A549 (cell line): Measurements from ENCODE around the gene NCLN. TPM values are rescaled to one million over a fixed set of nuclear protein-coding genes. Genes with fewer than 3 reads are reported as not detected.
A peak's percentile ranks its signal among the peaks of the same experiment; 100 is the strongest.
"Not testable (repeated sequence)": the region's sequence is repeated elsewhere in the genome, so short reads cannot be mapped to it uniquely, and the experiment has no call there.

Experiments used
- ATAC-seq, 2 experiments: fragments of 200-7000 bp in 1 of 2; fragments of >200 bp in 1 of 2; cut with Nextera tagmentation in 1 of 2; cut with Tn5 transposase in 1 of 2; 3 replicates each; pipeline versions ENCODE4 v1.8.0 to v1.9.1; 2018 to 2020; ENCODE audit warnings: mild to moderate bottlenecking in 1 of 2, moderate library complexity in 1 of 2
- CTCF ChIA-PET: fragments of 300-600 bp; sonication (Branson Sonifier 250); formaldehyde crosslinking; extraction: SDS; loops from one replicate; lab custom pipeline; 2021; ENCODE audit warnings: antibody characterized with exemption, inconsistent platforms; lab: Yijun Ruan, JAX
- POLR2A ChIA-PET: fragments of 350-600 bp; formaldehyde crosslinking; extraction: SDS; loops from one replicate; lab custom pipeline; 2021; ENCODE audit warnings: antibody characterized with exemption, inconsistent platforms; lab: Yijun Ruan, JAX
- DNase-seq, 2 experiments: peaks; one replicate each; pipeline versions ENCODE4 v3.0.0 to v3.0.0-alpha.2; 2011 to 2016; ENCODE audit warnings: low read depth in 1 of 2, low spot score in 1 of 2
- FAIRE-seq: peaks from 2 replicates; lab custom pipeline; 2011; peaks lifted over from hg19 to GRCh38; lab: Jason Lieb, UNC
- H3K27ac ChIP-seq, 2 experiments: fragments of >200 bp; sonication (Bioruptor Twin); formaldehyde crosslinking; 3 replicates each; pipeline ENCODE4 v1.5.1; 2016 to 2017
- H3K4me1 ChIP-seq: fragments of >200 bp; sonication (Bioruptor Twin); formaldehyde crosslinking; 3 replicates; pipeline ENCODE4 v1.6.1; 2016
- H3K4me2 ChIP-seq: fragments of >200 bp; sonication (Bioruptor Twin); formaldehyde crosslinking; 3 replicates; pipeline ENCODE4 v1.6.1; 2016
- H3K4me3 ChIP-seq: fragments of >200 bp; sonication (Bioruptor Twin); formaldehyde crosslinking; 3 replicates; pipeline ENCODE4 v1.5.1; 2016
- H3K9me3 ChIP-seq: fragments of >200 bp; sonication (Bioruptor Twin); formaldehyde crosslinking; 3 replicates; pipeline ENCODE4 v1.6.1; 2016
- BHLHE40 ChIP-seq: IDR thresholded peaks from 2 replicates; pipeline ENCODE4 v1.6.1; 2012; ENCODE audit warnings: low read depth, low read length, inconsistent platforms
- CBX2 ChIP-seq: fragments of 200-600 bp; sonication (generic); IDR thresholded peaks from 2 replicates; pipeline ENCODE4 v1.6.1; 2016; ENCODE audit warnings: low read depth, mild to moderate bottlenecking, borderline replicate concordance
- CBX8 ChIP-seq: fragments of 200-600 bp; sonication (generic); IDR thresholded peaks from 2 replicates; pipeline ENCODE4 v1.6.1; 2016
- EHMT2 ChIP-seq: fragments of 200-600 bp; sonication (generic); IDR thresholded peaks from 2 replicates; pipeline ENCODE4 v1.6.1; 2016; ENCODE audit warnings: antibody characterized with exemption, low read depth, mild to moderate bottlenecking, moderate library complexity
- FOSL2 ChIP-seq, 2 experiments: fragments of 450-650 bp in 1 of 2; fragments of >200 bp in 1 of 2; sonication (Bioruptor Twin) in 1 of 2; formaldehyde crosslinking; IDR thresholded peaks; 2 replicates each; pipeline versions ENCODE4 v1.5.0 to v1.6.1; 2016 to 2020; ENCODE audit warnings: mild to moderate bottlenecking in 1 of 2, moderate library complexity in 1 of 2
- FOXS1 ChIP-seq: fragments of 250-450 bp; sonication (Bioruptor Pico); IDR thresholded peaks from 2 replicates; pipeline ENCODE4 v1.5.0; 2020; ENCODE audit warnings: mild to moderate bottlenecking, moderate library complexity
- GATA3 ChIP-seq: IDR thresholded peaks from 2 replicates; pipeline ENCODE4 v1.6.1; 2012; ENCODE audit warnings: borderline replicate concordance
- HOXA7 ChIP-seq: fragments of 250-450 bp; sonication (Bioruptor Pico); IDR thresholded peaks from 2 replicates; pipeline ENCODE4 v1.5.0; 2020; ENCODE audit warnings: mild to moderate bottlenecking, moderate library complexity
- HOXB13 ChIP-seq: fragments of 250-450 bp; sonication (Bioruptor Pico); IDR thresholded peaks from 2 replicates; pipeline ENCODE4 v1.5.0; 2020; ENCODE audit warnings: low read depth, mild to moderate bottlenecking, moderate library complexity
- JUNB ChIP-seq: fragments of >200 bp; sonication (Bioruptor Twin); formaldehyde crosslinking; IDR thresholded peaks from 2 replicates; pipeline ENCODE4 v1.6.1; 2016
- KDM1A ChIP-seq: fragments of 200-600 bp; sonication (generic); IDR thresholded peaks from 2 replicates; pipeline ENCODE4 v1.6.1; 2016; ENCODE audit warnings: low read depth, mild to moderate bottlenecking
- MAFK ChIP-seq: fragments of 450-650 bp; IDR thresholded peaks from 2 replicates; pipeline ENCODE4 v1.6.1; 2014; ENCODE audit not compliant: partially characterized antibody
- POLR2A ChIP-seq: IDR thresholded peaks from 2 replicates; pipeline ENCODE4 v1.6.1; 2012; ENCODE audit warnings: mild to moderate bottlenecking, low read length
- POLR2AphosphoS2 ChIP-seq: conservative IDR thresholded peaks from 2 replicates; pipeline ENCODE4 v1.6.1; 2012; ENCODE audit warnings: low read length, improper control_type of control experiment, inconsistent platforms
- RCOR1 ChIP-seq: fragments of 150-350 bp; IDR thresholded peaks from 2 replicates; pipeline ENCODE4 v1.6.1; 2014; ENCODE audit warnings: antibody characterized with exemption, low read length, low read depth
- SREBF2 ChIP-seq: fragments of 450-650 bp; IDR thresholded peaks from 2 replicates; pipeline ENCODE4 v1.6.1; 2014; ENCODE audit warnings: mild to moderate bottlenecking, moderate library complexity
- ZC3H11A ChIP-seq: fragments of 450-650 bp; IDR thresholded peaks from 2 replicates; pipeline ENCODE4 v1.6.1; 2014; ENCODE audit warnings: antibody characterized with exemption, mild to moderate bottlenecking
- ZNF302 ChIP-seq: fragments of 250-450 bp; sonication (Bioruptor Pico); IDR thresholded peaks from 2 replicates; pipeline ENCODE4 v1.9.0; 2021; ENCODE audit warnings: inconsistent platforms, mild to moderate bottlenecking, moderate library complexity
- WGBS: methylation state at CpG from one replicate; pipeline ENCODE4 v1.1.6; 2017; ENCODE audit errors: missing lambda C conversion rate; 5-methylcytosine and 5-hydroxymethylcytosine counted together
- polyA plus RNA-seq, 4 experiments: library from polyadenylated mRNA; depleted of rRNA in 3 of 4; stranded (reverse); fragments of >200 nt; fragmentation: RNase III in 1 of 4; extraction: RNeasy Plus Mini Kit Qiagen cat#74134 plus additional on column Dnase treatment in 1 of 4; gene quantifications; 2 replicates in 3 of 4; 3 replicates in 1 of 4; pipeline ENCODE4 v1.2.3, GENCODE V29; 2011 to 2017
- TF ChIP-seq, protein P1 (sequence below): fragments of 150-350 bp; IDR thresholded peaks from 2 replicates; pipeline ENCODE4 v1.6.1; 2014; ENCODE audit warnings: low read depth, mild to moderate bottlenecking, low read length
- TF ChIP-seq, protein P2 (sequence below): fragments of 250-450 bp; sonication (Bioruptor Pico); IDR thresholded peaks from 2 replicates; pipeline ENCODE4 v1.5.0; 2020; ENCODE audit warnings: low read depth, mild to moderate bottlenecking, moderate library complexity

The NCLN gene
- polyA plus RNA-seq, 2 of the 4 experiments (the other 2 are of a cell fraction), result 22.8 to 58.5 TPM

DNA sequence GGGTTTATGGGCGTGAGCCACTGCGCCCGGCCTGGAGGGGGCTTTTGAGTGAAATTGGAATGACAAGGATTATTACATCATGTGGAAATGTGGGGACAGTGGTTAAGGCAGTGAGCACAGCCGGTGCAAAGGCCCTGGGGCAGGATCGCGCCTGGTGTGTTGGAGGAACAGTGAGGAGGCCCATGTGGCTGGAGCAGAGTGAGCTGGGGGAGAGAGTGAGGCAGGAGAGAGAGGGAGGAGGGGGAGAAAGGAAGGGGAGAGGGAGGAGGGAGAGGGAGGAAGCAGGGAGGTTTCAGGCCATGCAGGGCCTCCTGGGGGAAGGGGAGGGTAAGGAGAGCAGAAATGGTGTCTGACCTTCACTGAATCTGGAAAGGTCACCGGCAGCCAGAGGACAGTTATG is 27.4 kb downstream of the NCLN start:
- DNase-seq (no peak), FAIRE-seq (no peak), ATAC-seq (no peak)
- Histone ChIP-seq H3K4me3 (no peak overlapping the region), H3K4me1 (no peaks in the 10 kb centered on the region), H3K9me3 (no peaks in the 10 kb centered on the region)
- ChIA-PET CTCF (no interaction called here), POLR2A (no interaction called here)
- no peak for TF ChIP-seq EHMT2
- no peak for TF ChIP-seq SREBF2
- no peak for TF ChIP-seq ZC3H11A
- no peak for TF ChIP-seq RCOR1
- no peak for TF ChIP-seq POLR2A
- no peak for TF ChIP-seq GATA3
- no peak for TF ChIP-seq MAFK
- no peak for TF ChIP-seq ZNF302 (CRISPR knock-in tag)
- TF ChIP-seq JUNB, result no peak
- TF ChIP-seq POLR2AphosphoS2, result no peak
- TF ChIP-seq CBX8, result no peak
- TF ChIP-seq FOSL2 (IDR thresholded peaks at IDR 0.05), result no peak
- TF ChIP-seq FOSL2 (CRISPR knock-in tag; IDR thresholded peaks at IDR 0.05), result no peak
- TF ChIP-seq CBX2, result no peak
- TF ChIP-seq HOXA7, result no peak
- TF ChIP-seq, protein P1, sequence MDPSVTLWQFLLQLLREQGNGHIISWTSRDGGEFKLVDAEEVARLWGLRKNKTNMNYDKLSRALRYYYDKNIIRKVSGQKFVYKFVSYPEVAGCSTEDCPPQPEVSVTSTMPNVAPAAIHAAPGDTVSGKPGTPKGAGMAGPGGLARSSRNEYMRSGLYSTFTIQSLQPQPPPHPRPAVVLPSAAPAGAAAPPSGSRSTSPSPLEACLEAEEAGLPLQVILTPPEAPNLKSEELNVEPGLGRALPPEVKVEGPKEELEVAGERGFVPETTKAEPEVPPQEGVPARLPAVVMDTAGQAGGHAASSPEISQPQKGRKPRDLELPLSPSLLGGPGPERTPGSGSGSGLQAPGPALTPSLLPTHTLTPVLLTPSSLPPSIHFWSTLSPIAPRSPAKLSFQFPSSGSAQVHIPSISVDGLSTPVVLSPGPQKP, result no peak
- TF ChIP-seq, protein P2, sequence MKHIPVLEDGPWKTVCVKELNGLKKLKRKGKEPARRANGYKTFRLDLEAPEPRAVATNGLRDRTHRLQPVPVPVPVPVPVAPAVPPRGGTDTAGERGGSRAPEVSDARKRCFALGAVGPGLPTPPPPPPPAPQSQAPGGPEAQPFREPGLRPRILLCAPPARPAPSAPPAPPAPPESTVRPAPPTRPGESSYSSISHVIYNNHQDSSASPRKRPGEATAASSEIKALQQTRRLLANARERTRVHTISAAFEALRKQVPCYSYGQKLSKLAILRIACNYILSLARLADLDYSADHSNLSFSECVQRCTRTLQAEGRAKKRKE (CRISPR knock-in tag), result no peak
- no peak for TF ChIP-seq FOXS1 (CRISPR knock-in tag)
- TF ChIP-seq, all 56 proteins: peak for 0
- Histone ChIP-seq H3K27ac (no peak overlapping the region), H3K4me2 (no peak overlapping the region)
- WGBS, result 93% methylated on average over 6 of the region's 7 CpGs

DNA sequence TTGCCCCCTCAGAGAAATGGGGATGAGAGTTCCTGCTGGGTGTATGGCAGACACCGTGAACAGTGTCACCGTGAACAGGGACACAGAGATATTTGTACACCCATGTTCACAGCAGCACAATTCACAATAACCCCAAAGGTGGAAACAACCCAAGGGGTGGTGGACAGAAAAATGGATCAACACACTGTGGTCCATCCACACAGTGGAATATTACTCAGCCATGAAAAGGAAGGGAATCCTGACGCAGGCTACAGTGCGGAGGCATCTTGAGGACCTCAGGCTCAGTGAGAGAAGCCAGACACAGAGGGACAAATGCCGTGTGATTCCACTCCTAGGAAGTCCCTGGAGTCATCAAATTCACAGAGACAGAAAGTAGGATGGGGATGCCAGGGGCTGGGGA is 31.1 kb downstream of the NCLN start:
- ATAC-seq, result no peak
- ChIA-PET POLR2A (no interaction called here), CTCF (interaction anchor here (0.6 kb wide), 2 partner anchors 100 to 107 kb away, joined by 3 read pairs; no protein-coding TSS in a partner anchor)
- WGBS, result 97% methylated on average over 5 of the region's 5 CpGs
- Histone ChIP-seq H3K9me3 (no peaks in the 10 kb centered on the region), H3K4me2 (no peak overlapping the region), H3K27ac (no peak overlapping the region), H3K4me1 (no peaks in the 10 kb centered on the region), H3K4me3 (no peak overlapping the region)
- DNase-seq, result no peak
- no peak for FAIRE-seq
- peak; percentile 60; the same call in 1 of the 2 replicates for TF ChIP-seq KDM1A
- no peak for TF ChIP-seq POLR2A

DNA sequence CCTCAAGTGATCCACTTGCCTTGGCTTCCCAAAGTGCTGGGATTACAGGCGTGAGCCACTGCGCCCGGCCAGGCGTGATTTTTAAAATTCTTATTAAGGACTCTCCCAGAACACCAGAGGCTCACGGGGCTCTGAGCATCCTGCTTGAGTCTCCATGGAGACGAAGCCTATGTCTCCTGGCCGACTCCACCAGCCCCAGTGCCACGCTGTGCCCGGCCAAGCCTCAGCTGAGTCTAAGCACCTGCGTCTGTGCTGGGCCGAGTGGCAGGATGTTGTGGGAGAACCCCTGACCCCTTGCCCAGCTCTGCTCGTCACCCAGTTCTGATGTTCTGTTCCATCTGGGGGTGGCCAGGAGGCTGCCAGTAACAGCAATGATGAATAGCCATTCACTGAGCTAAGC is 34.8 kb downstream of the NCLN start:
- no peak for DNase-seq
- ChIA-PET CTCF (interaction anchor here (2.4 kb wide), 1 partner anchor 10 kb away, joined by 13 read pairs; no protein-coding TSS in a partner anchor), POLR2A (no interaction called here)
- TF ChIP-seq HOXB13 (CRISPR knock-in tag) (no peak), BHLHE40 (no peak)
- ATAC-seq, result no peak
- no peak overlapping the region for H3K27ac ChIP-seq
- 84% methylated on average over 12 of the region's 12 CpGs for WGBS
- H3K4me2 ChIP-seq, result no peak overlapping the region
- no peak for FAIRE-seq
- no peaks in the 10 kb centered on the region for H3K9me3 ChIP-seq
- peaks cover 3% of the 10 kb centered on the region; the same call in 1 of the 3 replicates for H3K4me1 ChIP-seq
- no peak overlapping the region for H3K4me3 ChIP-seq

DNA sequence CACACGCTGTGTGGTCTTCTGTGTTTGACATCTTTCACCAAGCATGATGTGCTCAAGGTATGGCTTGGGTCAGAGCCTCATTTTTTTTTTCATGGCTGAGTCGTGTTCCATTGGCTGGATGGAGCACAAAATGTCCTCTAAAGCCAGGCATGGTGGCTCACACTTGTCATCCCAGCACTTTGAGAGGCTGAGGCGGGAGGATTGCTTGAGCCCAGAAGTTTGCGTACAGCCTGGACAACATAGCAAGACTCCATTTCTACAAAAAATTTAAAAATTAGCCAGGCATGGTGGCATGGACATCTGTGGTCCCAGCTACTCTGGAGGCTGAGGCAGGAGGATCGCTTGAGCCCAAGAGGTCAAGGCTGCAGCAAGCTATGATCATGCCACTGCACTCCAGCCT is 35.8 kb downstream of the NCLN start:
- H3K4me1 ChIP-seq, H3K27ac ChIP-seq, FAIRE-seq, H3K4me3 ChIP-seq, DNase-seq, H3K4me2 ChIP-seq, ATAC-seq, POLR2A ChIA-PET, H3K9me3 ChIP-seq: not testable (repeated sequence)
- WGBS, result 86% methylated on average over 5 of the region's 5 CpGs
- CTCF ChIA-PET, result interaction anchor here (2.4 kb wide), 1 partner anchor 11 kb away, joined by 13 read pairs; no protein-coding TSS in a partner anchor
